ENCODE results near the gene ATP5ME.

ATP5ME gene

GRCh38 chr4:658681-659667, 15.1 kb downstream of the ATP5ME start:
- DNase-seq, result peak in 4 of 10 donors; percentile 5 to 76 (median 69)

DNA sequence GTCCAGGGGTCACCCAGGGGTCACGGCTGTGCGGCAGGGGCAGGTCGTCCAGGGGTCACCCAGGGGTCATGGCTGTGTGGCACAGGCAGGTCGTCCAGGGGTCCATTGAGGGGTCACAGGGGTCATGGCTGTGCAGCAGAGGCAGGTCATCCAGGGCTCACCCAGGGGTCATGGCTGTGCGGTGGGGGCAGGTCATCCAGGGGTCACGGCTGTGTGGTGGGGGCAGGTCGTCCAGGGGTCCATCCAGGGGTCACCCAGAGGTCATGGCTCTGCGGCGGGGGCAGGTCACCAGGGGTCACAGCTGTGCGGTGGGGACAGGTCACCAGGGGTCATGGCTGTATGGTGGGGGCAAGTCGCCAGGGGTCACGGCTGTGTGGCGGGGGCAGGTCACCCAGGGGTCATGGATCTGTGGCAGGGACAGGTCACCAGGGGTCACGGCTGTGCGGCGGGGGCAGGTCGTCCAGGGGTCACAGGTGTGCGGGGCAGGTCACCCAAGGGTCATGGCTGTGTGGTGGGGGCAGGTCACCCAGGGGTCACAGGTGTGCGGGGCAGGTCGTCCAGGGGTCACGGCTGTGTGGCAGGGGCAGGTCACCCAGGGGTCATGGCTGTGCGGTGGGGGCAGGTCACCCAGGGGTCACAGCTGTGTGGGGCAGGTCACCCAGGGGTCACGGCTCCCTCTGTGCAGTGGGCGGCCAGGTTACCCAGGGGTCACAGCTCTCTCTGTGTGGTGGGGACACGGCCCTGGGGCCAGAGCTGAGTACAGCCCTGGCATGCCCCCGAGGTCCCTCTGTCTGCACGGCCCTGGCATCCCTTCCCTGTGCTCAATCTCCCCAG, 16.0 kb downstream of the ATP5ME start:
- peak in 4 of 10 donors; percentile 21 to 80 (median 74) for DNase-seq
- intact Hi-C loops (cut with DNase I), result no loop called here

More at GRCh38 chr4:658681-659667, 15.1 kb downstream of the ATP5ME start:
- intact Hi-C loops (cut with DNase I), result no loop called here

GRCh38 chr4:657338-657833, 16.7 kb downstream of the ATP5ME start:
- intact Hi-C loops (cut with DNase I), result no loop called here
- DNase-seq, result peak in 4 of 10 donors; percentile 16 to 78 (median 64)

DNA sequence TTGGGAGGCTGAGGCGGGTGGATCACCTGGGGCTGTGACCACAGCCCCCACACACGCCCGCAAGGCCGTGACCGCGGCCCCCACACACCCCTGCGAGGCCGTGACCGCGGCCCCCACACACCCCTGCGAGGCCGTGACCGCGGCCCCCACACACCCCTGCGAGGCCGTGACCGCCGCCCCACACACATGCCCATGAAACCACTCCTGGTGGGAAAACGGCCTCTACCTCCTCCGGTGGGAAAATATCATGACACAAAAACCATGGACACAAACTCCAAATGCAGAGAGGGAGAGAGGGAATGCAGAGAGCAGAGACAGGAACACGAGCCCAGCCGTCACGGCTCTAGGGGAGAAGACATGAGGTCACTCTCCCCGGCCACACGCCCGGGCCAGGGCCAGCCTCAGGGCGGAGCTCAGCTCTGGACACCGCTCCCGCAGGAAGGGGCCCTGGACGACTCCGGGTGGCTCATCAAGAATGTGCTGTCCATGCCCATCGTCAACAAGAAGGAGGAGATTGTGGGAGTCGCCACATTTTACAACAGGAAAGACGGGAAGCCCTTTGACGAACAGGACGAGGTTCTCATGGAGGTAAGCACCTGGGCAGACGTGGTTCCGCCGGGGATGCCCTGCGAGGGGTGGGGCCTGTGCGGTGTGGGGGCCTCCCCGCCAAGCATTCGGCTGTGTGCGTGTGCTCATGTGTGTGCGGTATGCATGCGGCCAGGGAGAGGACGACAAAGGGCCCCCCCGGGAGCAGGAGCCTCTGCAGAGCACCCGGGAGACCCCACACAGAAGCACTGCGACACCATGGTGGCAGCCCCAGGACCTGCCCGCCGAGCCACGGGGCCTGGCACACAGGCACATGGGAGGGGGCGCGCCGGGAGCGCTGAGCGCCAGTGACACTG, 17.4 kb downstream of the ATP5ME start:
- peak in 4 of 10 donors; percentile 25 to 88 (median 76) for DNase-seq
- intact Hi-C loops (cut with DNase I), result no loop called here

DNA sequence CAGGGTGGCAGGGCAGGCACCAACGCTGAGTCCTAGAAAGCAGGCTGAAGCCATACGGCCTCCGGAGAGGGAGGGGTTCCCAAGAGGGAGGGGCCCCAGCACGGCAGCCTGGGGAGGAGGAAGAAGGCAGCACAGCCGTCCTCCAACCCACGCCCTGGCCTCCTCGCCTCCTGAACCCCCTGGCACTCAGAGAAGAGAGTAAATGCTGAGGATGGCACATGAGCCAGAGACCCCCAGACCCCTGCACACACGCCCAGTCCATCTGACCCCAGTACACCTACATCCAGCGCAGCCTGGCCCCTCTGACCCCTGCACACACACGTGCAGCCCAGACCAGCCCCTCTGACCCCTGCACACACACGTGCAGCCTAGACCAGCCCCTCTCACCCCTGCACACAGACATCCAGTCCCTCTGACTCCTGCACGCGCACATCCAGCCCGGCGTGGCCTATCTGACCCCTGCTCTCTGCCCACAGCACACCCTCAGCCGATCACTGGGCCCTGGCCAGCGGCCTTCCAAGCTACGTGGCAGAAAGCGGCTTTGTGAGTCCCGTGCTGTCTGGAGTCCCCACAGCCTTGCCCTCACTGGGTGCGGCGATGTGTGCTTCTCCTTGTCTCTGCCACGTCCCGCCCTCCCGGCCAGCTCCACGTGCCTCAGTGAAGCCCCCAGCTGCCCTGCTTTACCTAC, 18.5 kb downstream of the ATP5ME start:
- intact Hi-C loops (cut with DNase I), result no loop called here
- DNase-seq, result peak in 5 of 10 donors; percentile 26 to 89 (median 71)

DNA sequence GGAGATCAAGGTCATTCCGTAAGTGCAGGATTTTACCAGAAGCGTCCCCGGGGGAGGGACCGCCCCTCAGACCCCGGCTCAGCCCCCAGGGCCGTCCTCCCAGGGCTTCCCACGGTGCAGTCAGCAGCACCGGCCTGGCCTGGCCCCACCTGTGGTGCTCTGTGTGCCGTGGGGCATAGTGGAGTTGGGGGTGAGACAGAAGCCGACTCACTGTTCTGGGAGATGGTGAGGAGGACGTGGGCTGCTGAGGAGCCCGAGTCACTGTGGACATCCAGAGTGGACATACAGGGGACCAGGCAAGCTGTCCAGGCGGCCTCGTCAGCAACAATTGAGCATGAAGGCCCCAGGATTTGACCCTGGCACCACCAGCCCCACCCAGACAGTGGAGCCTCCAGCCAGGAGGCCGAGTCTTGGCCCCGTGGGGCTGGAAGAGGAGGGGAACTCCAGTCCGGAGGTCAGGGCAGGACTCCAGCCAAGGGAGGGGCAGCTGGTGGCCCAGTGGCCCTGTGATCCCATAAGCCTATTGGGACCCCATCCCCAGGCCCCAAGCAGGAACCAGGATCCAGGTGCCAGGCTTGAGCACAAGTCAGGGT, 19.1 kb downstream of the ATP5ME start:
- DNase-seq, result peak in 8 of 10 donors; percentile 30 to 93 (median 60)
- intact Hi-C loops (cut with DNase I), result no loop called here

GRCh38 chr4:654503-654845, 19.6 kb downstream of the ATP5ME start:
- peak in 3 of 10 donors; percentile 7 to 82 (median 61) for DNase-seq
- intact Hi-C loops (cut with DNase I), result no loop called here

DNA sequence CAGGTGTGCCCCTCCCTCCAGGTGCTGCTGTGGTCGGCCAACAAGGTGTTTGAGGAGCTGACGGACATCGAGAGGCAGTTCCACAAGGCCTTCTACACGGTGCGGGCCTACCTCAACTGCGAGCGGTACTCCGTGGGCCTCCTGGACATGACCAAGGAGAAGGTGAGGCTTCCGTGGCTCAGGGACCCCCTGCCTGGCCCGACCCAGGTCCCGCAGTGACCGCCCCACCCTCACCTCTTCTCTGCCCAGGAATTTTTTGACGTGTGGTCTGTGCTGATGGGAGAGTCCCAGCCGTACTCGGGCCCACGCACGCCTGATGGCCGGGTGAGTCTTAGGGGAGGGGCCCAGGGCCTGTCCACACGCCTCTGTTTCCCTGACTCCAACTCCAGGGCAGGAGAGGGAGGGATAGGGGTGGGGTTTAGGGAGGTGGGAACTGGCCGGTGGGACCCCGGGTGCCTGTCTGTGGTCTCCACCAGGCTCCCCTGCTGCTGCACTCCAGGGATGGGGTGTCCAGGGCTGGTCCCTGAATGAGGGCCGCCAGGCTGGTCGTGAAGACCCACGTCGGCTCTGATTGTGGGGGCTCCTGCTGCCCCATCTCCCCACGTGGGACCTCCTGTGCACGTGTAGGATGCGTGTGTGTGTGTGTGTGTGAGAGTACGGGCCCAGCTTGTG, 20.1 kb downstream of the ATP5ME start:
- intact Hi-C loops (cut with DNase I), result no loop called here
- peak in 3 of 10 donors; percentile 29 to 85 (median 71) for DNase-seq

DNA sequence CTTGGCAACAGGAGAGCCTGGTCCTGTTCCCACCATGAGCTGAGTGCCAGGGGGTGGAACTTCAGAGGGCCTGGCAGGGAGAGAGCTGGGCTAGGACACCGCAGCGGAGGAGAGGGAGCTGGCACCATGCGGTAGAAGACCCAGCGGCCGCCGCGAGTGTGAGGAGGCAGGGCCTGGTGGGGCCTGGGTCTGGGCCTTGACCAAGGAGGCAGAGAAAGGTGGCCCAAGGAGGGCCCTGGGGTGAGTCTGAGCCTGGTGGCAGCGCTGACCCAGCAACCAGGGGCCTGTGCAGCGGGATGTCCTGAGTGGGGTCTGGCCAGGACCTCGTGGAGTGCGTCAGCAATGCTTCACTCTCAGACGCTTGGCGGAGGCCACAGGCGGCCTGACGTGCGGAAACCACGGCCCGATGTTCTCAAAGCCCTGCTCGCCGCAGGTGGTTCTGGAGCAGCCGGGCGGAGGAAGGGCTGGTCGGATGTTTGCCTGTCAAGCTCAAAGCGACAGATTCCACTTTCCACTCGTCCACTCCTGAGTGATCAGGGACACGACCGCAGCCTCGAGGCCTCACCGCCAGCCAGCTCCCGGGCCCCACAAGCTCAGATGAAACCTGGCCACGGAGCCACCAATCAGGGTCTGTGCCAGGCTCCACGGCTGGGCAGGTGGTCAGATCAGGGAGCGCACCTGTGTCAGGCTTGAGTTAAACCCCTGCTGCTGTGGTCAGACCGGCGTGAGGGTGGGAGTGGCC, 20.8 kb downstream of the ATP5ME start:
- DNase-seq, result peak in 3 of 10 donors; percentile 69 to 88 (median 77)
- intact Hi-C loops (cut with DNase I), result no loop called here

- DNase-seq, result peak in 3 of 10 donors; percentile 46 to 78 (median 77)
- intact Hi-C loops (cut with DNase I), result no loop called here
Measured at GRCh38 chr4:651884-652642, 22.0 kb downstream of the ATP5ME start.

DNA sequence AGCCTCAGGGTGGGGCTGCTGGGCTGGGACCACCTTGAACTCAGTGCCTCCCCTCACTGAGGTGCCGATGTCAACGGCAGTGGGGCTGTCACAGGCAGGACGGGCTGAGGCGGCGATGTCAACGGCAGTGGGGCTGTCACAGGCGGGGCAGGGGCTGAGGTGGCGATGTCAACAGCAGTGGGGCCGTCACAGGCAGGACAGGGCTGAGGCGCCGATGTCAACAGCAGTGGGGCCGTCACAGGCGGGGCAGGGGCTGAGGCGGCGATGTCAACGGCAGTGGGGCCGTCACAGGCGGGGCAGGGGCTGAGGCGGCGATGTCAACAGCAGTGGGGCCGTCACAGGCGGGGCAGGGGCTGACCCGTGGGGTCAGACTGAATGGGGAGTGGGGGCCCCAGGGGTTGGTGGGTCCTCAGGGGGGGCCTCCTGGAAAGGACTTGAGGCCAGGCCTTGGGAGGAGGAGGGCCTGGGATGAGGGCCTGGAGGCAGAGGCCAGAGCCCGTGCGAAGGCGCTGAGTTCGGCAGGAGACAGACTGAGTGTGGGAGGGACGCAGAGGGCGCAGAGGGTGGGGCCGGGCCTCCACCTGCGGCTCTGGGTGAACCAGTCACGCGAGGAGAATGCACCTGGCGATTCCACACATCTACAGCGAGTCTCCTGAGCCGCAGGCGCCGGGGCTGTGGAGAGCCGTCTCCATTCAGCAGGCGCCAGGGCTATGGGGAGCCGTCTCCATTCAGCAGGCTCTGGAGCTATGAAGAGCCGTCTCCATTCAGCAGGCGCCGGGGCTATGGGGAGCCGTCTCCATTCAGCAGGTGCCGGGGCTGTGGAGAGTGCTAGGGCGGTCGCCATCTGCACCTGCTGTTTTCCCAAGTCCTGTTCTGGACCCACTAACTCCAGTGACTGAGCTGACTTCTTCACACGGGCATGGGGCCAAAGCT, 22.9 kb downstream of the ATP5ME start:
- DNase-seq, result peak; percentile 53 to 96 (median 77)
- intact Hi-C loops (cut with DNase I), result no loop called here

DNA sequence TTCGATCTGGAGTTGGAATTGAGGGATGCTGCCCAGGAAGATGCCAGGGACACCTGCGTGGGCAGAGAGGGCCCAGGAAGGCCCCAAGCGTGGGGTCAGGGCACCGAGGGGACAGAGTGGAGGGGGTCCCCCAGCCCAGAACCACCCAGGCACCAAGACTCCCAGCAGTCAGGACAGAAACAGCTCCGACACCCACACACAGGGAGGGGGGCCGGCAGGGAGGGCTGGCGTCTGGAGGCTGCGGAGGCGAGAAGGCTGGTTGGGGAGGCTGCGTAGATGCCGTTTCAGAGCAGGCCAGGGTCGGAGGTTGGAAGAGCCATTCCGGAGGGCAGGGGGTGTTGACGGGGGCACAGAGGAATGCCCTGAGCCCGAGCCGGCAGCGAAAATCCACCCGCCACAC, 23.6 kb downstream of the ATP5ME start:
- peak in 4 of 10 donors; percentile 55 to 92 (median 88) for DNase-seq
- intact Hi-C loops (cut with DNase I), result no loop called here

- intact Hi-C loops (cut with DNase I), result no loop called here
- DNase-seq, result peak in 3 of 10 donors; percentile 55 to 80 (median 59)
Measured at GRCh38 chr4:649751-650310, 24.2 kb downstream of the ATP5ME start.

DNA sequence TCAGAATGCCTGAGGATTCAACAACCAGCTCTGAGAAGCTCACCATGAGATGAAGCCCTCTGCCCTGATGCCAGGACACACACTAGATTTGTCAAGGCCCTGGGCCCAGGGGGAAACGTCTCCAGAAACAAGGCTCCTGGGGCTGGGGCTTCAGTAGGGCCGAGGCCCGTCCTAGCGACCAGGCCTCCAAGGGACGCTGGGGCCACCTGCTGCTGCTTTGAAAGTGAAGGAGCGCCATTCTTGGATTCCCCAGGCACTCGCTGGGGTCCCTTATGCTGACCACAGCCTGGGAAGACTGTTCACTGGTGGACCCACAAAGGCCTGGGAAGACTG, 24.8 kb downstream of the ATP5ME start:
- DNase-seq, result peak in 1 of 10 donors; percentile 71
- intact Hi-C loops (cut with DNase I), result no loop called here

GRCh38 chr4:648579-649292, 25.3 kb downstream of the ATP5ME start:
- intact Hi-C loops (cut with DNase I), result no loop called here
- DNase-seq, result peak in 3 of 10 donors; percentile 54 to 75 (median 67)

Data from posterior cingulate gyrus (tissue), 11 donors.